MCF 10A (cell line): Measurements from ENCODE around the gene SEC11C. TPM values are rescaled to one million over a fixed set of nuclear protein-coding genes. Genes with fewer than 3 reads are reported as not detected.

Experiments used
- BruUV-seq: library from RNA; stranded (reverse); fragments of 400-500 nt; replicated peaks from 2 replicates; lab custom pipeline; 2021; lab: Mats Ljungman, UMichigan
- CTCF ChIA-PET: fragments of 300-600 bp; sonication (Branson Sonifier 250); formaldehyde crosslinking; extraction: SDS; loops from one replicate; lab custom pipeline; 2021; ENCODE audit warnings: antibody characterized with exemption, inconsistent platforms; lab: Yijun Ruan, JAX
- POLR2A ChIA-PET: fragments of 300-600, 350-650 bp; sonication (Branson Sonifier 250); formaldehyde crosslinking; extraction: SDS; loops from one replicate; lab custom pipeline; 2020; ENCODE audit warnings: antibody characterized with exemption, inconsistent platforms; lab: Yijun Ruan, JAX
- DNase-seq: peaks from one replicate; pipeline ENCODE4 v3.0.0-alpha.2; 2018; ENCODE audit not compliant: unreplicated experiment
- H3K27ac Mint-ChIP-seq: one replicate; pipeline ENCODE4 v1.8.0; 2022; ENCODE audit warnings: mild to moderate bottlenecking, low read depth, mixed read lengths; ENCODE audit not compliant: unreplicated experiment
- H3K27me3 Mint-ChIP-seq: one replicate; pipeline ENCODE4 v1.8.0; 2022; ENCODE audit warnings: mixed read lengths; ENCODE audit not compliant: insufficient read depth, unreplicated experiment
- H3K36me3 Mint-ChIP-seq: one replicate; pipeline ENCODE4 v1.8.0; 2022; ENCODE audit warnings: mild to moderate bottlenecking, moderate library complexity, mixed read lengths; ENCODE audit not compliant: insufficient read depth, unreplicated experiment
- H3K4me1 Mint-ChIP-seq: one replicate; pipeline ENCODE4 v1.8.0; 2022; ENCODE audit warnings: mixed read lengths; ENCODE audit not compliant: insufficient read depth, unreplicated experiment
- H3K4me3 Mint-ChIP-seq: one replicate; pipeline ENCODE4 v1.8.0; 2022; ENCODE audit warnings: mild to moderate bottlenecking, moderate library complexity, mixed read lengths; ENCODE audit not compliant: unreplicated experiment
- H3K9me3 Mint-ChIP-seq: one replicate; pipeline ENCODE4 v1.8.0; 2022; ENCODE audit warnings: mixed read lengths; ENCODE audit not compliant: unreplicated experiment
- intact Hi-C: fragments of 100-400 bp; cut with micrococcal nuclease; formaldehyde crosslinking; loops from 2 replicates; pipeline ENCODE4 v1.14.1; 2022
- total RNA-seq: library from RNA; stranded (reverse); gene quantifications from 2 replicates; pipeline ENCODE4 v1.2.3, GENCODE V29; 2022
- TF ChIP-seq, protein P1 (sequence below): fragments of 200-600 bp; IDR thresholded peaks from one replicate; pipeline ENCODE4 v1.8.0; 2022; ENCODE audit warnings: antibody characterized with exemption, mild to moderate bottlenecking; ENCODE audit not compliant: unreplicated experiment

Gene SEC11C
- total RNA-seq, 1 experiment from 2014 or later, result 168 TPM

DNA sequence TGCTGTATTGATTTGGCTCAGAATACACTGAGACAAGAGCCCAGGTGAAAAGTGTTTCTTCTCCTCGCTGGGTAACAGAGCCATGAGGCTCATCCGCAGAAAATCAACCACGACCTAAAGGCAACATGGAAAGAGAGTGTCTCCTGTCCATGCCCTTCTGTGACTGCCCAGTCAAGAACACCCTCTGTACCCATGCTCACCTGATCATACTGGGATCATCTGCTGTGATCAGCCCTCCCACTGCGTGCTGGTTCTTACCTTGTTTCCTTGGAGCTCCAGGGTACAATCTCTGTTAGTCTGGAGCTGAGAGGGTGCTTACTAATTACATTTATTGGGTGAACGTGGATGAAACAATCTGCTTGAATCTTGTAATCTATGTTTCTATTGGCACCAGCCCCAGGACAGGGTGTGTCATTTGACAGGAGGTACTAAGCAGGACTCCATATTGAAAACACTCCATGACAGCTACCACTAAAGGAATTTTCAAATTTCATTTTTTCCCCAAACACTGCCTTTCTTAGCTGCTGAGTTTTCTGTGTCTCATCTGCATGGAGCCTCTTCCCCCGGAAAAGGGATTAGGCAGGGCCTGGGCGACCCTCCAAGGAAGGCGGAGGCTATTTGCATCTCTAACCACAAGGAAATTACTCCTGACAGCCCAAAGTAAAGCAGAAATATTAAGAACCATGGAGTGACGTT, 40.6 kb downstream of the SEC11C start:
- ChIA-PET POLR2A (interaction anchor here (0.6 to 1.5 kb wide), 2 partner anchors 23 to 39 kb away, joined by 3 to 4 read pairs; no protein-coding TSS in a partner anchor), CTCF (interaction anchor here (0.5 kb wide), 1 partner anchor 18 kb away, joined by 3 read pairs; no protein-coding TSS in a partner anchor)
- Mint-ChIP-seq H3K27ac (peak overlapping the region; percentile 66), H3K27me3 (no peaks in the 10 kb centered on the region), H3K9me3 (no peaks in the 10 kb centered on the region), H3K4me3 (no peak overlapping the region), H3K36me3 (no peaks in the 10 kb centered on the region), H3K4me1 (peaks cover 10% of the 10 kb centered on the region)
- intact Hi-C loops, result no loop called here
- TF ChIP-seq, protein P1, sequence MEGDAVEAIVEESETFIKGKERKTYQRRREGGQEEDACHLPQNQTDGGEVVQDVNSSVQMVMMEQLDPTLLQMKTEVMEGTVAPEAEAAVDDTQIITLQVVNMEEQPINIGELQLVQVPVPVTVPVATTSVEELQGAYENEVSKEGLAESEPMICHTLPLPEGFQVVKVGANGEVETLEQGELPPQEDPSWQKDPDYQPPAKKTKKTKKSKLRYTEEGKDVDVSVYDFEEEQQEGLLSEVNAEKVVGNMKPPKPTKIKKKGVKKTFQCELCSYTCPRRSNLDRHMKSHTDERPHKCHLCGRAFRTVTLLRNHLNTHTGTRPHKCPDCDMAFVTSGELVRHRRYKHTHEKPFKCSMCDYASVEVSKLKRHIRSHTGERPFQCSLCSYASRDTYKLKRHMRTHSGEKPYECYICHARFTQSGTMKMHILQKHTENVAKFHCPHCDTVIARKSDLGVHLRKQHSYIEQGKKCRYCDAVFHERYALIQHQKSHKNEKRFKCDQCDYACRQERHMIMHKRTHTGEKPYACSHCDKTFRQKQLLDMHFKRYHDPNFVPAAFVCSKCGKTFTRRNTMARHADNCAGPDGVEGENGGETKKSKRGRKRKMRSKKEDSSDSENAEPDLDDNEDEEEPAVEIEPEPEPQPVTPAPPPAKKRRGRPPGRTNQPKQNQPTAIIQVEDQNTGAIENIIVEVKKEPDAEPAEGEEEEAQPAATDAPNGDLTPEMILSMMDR, result no peak
- BruUV-seq, result no TSS peak
- DNase-seq, result peak; percentile 60

DNA sequence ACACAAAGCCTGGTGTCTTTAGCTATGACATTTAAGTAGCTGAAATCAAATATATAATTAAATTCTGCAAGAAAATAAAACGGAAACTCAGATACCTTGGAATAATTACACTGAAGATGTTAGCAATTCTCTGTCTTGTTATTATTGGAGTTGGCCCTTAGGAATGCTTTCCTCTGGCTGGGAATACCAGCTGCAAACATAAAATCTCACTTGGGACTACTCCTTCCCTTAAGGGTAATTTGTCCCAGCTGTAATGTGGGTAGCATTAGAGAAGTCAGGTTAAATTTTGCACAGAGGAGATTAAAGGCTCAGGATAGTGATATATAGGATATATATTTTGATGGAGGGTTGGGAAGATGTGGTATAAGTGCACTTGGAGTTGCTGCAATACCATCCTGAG, 43.0 kb downstream of the SEC11C start:
- no peaks in the 10 kb centered on the region for H3K36me3 Mint-ChIP-seq
- no peaks in the 10 kb centered on the region for H3K27me3 Mint-ChIP-seq
- no peaks in the 10 kb centered on the region for H3K9me3 Mint-ChIP-seq
- no peak overlapping the region for H3K27ac Mint-ChIP-seq
- BruUV-seq, result no TSS peak
- no peak overlapping the region for H3K4me3 Mint-ChIP-seq
- DNase-seq, result no peak
- ChIA-PET CTCF (interaction anchor here (1.3 kb wide), 1 partner anchor 14 kb away, joined by 3 read pairs; no protein-coding TSS in a partner anchor), POLR2A (interaction anchor here (1.2 kb wide), 1 partner anchor 512 kb away, joined by 3 read pairs; the partner anchor contains the start of gene MALT1)
- peaks cover 10% of the 10 kb centered on the region for H3K4me1 Mint-ChIP-seq
- TF ChIP-seq, protein P1, result no peak
- intact Hi-C loops, result no loop called here

DNA sequence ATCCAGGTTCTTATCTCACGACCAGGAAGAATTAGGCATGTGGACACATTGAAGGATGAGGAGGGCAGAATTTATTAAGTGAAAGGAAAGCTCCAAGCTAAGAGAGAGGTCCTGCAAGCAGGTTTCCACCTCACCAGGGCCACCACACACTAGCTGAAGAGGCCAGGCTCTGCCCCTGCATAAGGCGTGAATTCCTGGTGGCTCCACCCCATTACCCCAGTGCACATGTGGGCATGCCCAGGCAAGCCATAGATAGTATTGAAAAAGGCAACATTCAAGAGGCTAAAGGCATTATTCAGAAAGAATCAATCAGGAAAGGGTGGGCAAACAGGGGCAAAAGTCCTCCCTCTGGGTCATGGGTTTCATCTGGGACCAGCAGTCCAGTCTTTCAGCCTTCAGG, 49.3 kb downstream of the SEC11C start:
- TF ChIP-seq, protein P1, result no peak
- peak overlapping the region; percentile 75 for H3K27ac Mint-ChIP-seq
- CTCF ChIA-PET, result interaction anchor here (1.0 kb wide), 1 partner anchor 11 kb away, joined by 4 read pairs; no protein-coding TSS in a partner anchor
- no peaks in the 10 kb centered on the region for H3K27me3 Mint-ChIP-seq
- DNase-seq, result no peak
- POLR2A ChIA-PET, result no interaction called here
- no peak overlapping the region for H3K4me3 Mint-ChIP-seq
- peaks cover 8% of the 10 kb centered on the region for H3K9me3 Mint-ChIP-seq
- BruUV-seq, result no TSS peak
- peaks cover 14% of the 10 kb centered on the region for H3K4me1 Mint-ChIP-seq
- intact Hi-C loops, result no loop called here
- H3K36me3 Mint-ChIP-seq, result no peaks in the 10 kb centered on the region

DNA sequence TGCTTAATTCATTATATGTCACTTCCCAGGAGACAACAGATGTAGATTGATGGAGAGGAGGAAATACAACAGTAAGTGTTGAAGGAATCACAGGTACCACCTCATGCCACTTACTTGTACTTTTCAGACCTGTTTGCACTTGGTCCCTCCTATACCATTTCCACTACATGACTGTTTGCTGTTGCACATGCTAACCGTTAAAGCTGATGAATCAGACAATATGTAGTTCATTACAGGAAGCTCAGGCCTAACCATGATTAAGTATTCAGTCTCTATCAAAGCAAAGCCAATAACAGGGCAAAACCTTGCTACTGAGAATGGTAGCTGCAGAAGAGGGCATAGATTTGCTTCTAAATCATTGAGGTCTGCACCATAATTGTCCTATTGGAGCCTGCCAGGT, 50.1 kb downstream of the SEC11C start:
- TF ChIP-seq, protein P1, result no peak
- Mint-ChIP-seq H3K4me1 (peaks cover 14% of the 10 kb centered on the region), H3K36me3 (no peaks in the 10 kb centered on the region), H3K9me3 (peaks cover 8% of the 10 kb centered on the region), H3K4me3 (no peak overlapping the region), H3K27ac (peak overlapping the region; percentile 75), H3K27me3 (no peaks in the 10 kb centered on the region)
- DNase-seq, result no peak
- intact Hi-C loops, result no loop called here
- CTCF ChIA-PET, result no interaction called here
- POLR2A ChIA-PET, result no interaction called here
- BruUV-seq, result no TSS peak
